ENCODE data around the gene PPFIA4. TPM values are rescaled to one million over a fixed set of nuclear protein-coding genes. Genes with fewer than 3 reads are reported as not detected.

PPFIA4 gene
- total and polyA plus RNA-seq, 12 donors: 8.1 to 60.6 (median 29.9) TPM

GRCh38 chr1:203056516-203056915 is 30.2 kb downstream of the PPFIA4 start:
- ATAC-seq: no peak
- no peak overlapping the region for H3K4me3 ChIP-seq
- peaks cover 0 to 28% (median 9%) of the 10 kb centered on the region in 9 donors for H3K4me1 ChIP-seq
- H3K27ac ChIP-seq: peak overlapping the region in 1 of 10 donors; percentile 17
- H3K27me3 ChIP-seq: no peaks in the 10 kb centered on the region
- H3K9me3 ChIP-seq: no peaks in the 10 kb centered on the region
- intact Hi-C loops (cut with DNase I): no loop called here
- TF ChIP-seq, protein P1, sequence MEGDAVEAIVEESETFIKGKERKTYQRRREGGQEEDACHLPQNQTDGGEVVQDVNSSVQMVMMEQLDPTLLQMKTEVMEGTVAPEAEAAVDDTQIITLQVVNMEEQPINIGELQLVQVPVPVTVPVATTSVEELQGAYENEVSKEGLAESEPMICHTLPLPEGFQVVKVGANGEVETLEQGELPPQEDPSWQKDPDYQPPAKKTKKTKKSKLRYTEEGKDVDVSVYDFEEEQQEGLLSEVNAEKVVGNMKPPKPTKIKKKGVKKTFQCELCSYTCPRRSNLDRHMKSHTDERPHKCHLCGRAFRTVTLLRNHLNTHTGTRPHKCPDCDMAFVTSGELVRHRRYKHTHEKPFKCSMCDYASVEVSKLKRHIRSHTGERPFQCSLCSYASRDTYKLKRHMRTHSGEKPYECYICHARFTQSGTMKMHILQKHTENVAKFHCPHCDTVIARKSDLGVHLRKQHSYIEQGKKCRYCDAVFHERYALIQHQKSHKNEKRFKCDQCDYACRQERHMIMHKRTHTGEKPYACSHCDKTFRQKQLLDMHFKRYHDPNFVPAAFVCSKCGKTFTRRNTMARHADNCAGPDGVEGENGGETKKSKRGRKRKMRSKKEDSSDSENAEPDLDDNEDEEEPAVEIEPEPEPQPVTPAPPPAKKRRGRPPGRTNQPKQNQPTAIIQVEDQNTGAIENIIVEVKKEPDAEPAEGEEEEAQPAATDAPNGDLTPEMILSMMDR (IDR thresholded peaks at IDR 0.05): peak in 1 of 9 donors; percentile 8
- WGBS, 2 donors: 93% methylated on average over 6 of the region's 6 CpGs
- DNase-seq: no peak
- peaks cover 0 to 45% (median 0%) of the 10 kb centered on the region in 9 donors for H3K36me3 ChIP-seq

- Histone ChIP-seq H3K36me3 (peaks cover 0 to 45% (median 0%) of the 10 kb centered on the region in 9 donors), H3K4me3 (no peak overlapping the region), H3K9me3 (no peaks in the 10 kb centered on the region), H3K27me3 (no peaks in the 10 kb centered on the region), H3K27ac (no peak overlapping the region), H3K4me1 (peaks cover 0 to 28% (median 9%) of the 10 kb centered on the region in 9 donors)
- WGBS, 2 donors: 67 to 68% methylated on average over 9 to 10 of the region's 10 CpGs
- intact Hi-C loops (cut with DNase I): no loop called here
- DNase-seq: no peak
- TF ChIP-seq, protein P1 (IDR thresholded peaks at IDR 0.05): no peak
- ATAC-seq: peak in 3 of 8 donors; percentile 29 to 44 (median 35)
These were observed 31.8 kb downstream of the PPFIA4 start for GRCh38 chr1:203057911-203058675.

DNA sequence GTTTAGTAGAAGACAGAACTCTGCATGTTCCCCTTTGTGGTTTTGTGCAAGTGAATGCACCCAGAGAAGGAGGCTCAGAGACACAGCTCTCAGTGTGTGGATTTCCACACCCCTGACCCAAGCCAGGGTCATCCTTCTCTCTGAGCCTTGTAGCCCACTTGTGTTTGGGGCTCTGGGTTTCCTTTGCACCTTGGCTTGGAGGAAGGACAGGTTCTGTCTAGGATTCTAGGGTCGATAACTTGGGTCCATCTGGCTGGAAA is 32.3 kb downstream of the PPFIA4 start:
- intact Hi-C loops (cut with DNase I): no loop called here
- 83 to 92% methylated on average over 1 of the region's 1 CpG for WGBS, 2 donors
- Histone ChIP-seq H3K27me3 (no peaks in the 10 kb centered on the region), H3K36me3 (peaks cover 0 to 46% (median 0%) of the 10 kb centered on the region in 9 donors), H3K4me3 (no peak overlapping the region), H3K27ac (no peak overlapping the region), H3K4me1 (peaks cover 0 to 28% (median 9%) of the 10 kb centered on the region in 9 donors), H3K9me3 (no peaks in the 10 kb centered on the region)
- no peak for DNase-seq
- peak in 1 of 8 donors; percentile 17 for ATAC-seq
- TF ChIP-seq, protein P1 (IDR thresholded peaks at IDR 0.05): no peak

DNA sequence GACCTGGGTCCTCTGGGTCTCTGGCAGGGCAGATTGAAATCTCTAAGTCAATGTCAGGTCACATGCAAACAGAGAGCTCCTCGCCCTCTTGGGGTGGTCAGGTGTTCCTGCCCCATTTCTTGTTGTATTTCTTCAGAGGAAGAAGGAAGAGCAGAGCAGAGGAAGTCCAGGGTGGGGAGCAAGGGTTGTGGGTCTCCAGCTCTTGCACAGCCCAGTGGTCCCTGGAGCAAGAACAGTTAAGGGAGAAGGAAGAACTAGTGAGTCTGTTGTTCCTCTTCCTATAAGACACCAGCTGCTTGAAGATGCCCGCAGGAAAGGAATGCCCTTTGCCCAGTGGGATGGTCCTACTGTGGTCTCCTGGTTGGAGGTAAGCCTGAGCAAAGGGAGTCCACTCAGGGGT is 33.2 kb downstream of the PPFIA4 start:
- H3K9me3 ChIP-seq: no peaks in the 10 kb centered on the region
- H3K27ac ChIP-seq: no peak overlapping the region
- DNase-seq (no peak), ATAC-seq (no peak)
- H3K4me1 ChIP-seq: peaks cover 0 to 28% (median 9%) of the 10 kb centered on the region in 9 donors
- intact Hi-C loops (cut with DNase I): no loop called here
- no peaks in the 10 kb centered on the region for H3K27me3 ChIP-seq
- H3K36me3 ChIP-seq: peaks cover 0 to 50% (median 0%) of the 10 kb centered on the region in 9 donors
- H3K4me3 ChIP-seq: no peak overlapping the region
- WGBS, 2 donors: 92 to 94% methylated on average over 2 of the region's 2 CpGs
- TF ChIP-seq, protein P1 (IDR thresholded peaks at IDR 0.05): no peak
